IMR-90 (cell line): ENCODE data around the gene RELN. TPM values are rescaled to one million over a fixed set of nuclear protein-coding genes. Genes with fewer than 3 reads are reported as not detected.

Experiments
- ATAC-seq: fragments of 200-7000 bp; cut with Tn5 transposase; 2 replicates; pipeline ENCODE4 v1.9.1; 2020; ENCODE audit warnings: low read depth, mild to moderate bottlenecking, moderate library complexity
- BruUV-seq: library from RNA; stranded (reverse); fragments of 400-500 nt; replicated peaks from 2 replicates; lab custom pipeline; 2021; lab: Mats Ljungman, UMichigan
- CTCF ChIA-PET: fragments of 300-600 bp; formaldehyde crosslinking; extraction: SDS; loops from one replicate; lab custom pipeline; 2021; ENCODE audit warnings: antibody characterized with exemption; lab: Yijun Ruan, JAX
- POLR2A ChIA-PET: fragments of 300-600 bp; sonication (Branson Sonifier 250); formaldehyde crosslinking; loops from one replicate; lab custom pipeline; 2022; ENCODE audit warnings: antibody characterized with exemption; ENCODE audit not compliant: unreplicated experiment; lab: Charles Lee
- DNase-seq: peaks from one replicate; pipeline ENCODE4 v3.0.0; 2013
- H2AFZ ChIP-seq: replicated peaks from 2 replicates; pipeline ENCODE3; 2013; ENCODE audit warnings: low read length, mild to moderate bottlenecking; ENCODE audit not compliant: poor library complexity
- H2AK5ac ChIP-seq: 2 replicates; pipeline ENCODE4 v1.6.1; 2013; ENCODE audit warnings: low read depth, low read length, inconsistent platforms
- H2AK9ac ChIP-seq: replicated peaks from 2 replicates; pipeline ENCODE3; 2013; ENCODE audit warnings: mild to moderate bottlenecking, low read depth, low read length, moderate library complexity; ENCODE audit not compliant: poor library complexity
- H2BK120ac ChIP-seq: 2 replicates; pipeline ENCODE4 v1.6.1; 2013; ENCODE audit warnings: low read depth, low read length, inconsistent platforms
- H2BK15ac ChIP-seq: 3 replicates; pipeline ENCODE4 v1.6.1; 2013; ENCODE audit warnings: low read depth, low read length, inconsistent platforms
- H2BK20ac ChIP-seq: 2 replicates; pipeline ENCODE4 v1.6.1; 2013; ENCODE audit warnings: low read depth, mild to moderate bottlenecking, inconsistent platforms, low read length, moderate library complexity
- H2BK5ac ChIP-seq: 2 replicates; pipeline ENCODE4 v1.6.1; 2013; ENCODE audit warnings: mild to moderate bottlenecking, low read depth, low read length, inconsistent platforms; ENCODE audit not compliant: poor library complexity, severe bottlenecking
- H3K14ac ChIP-seq: replicated peaks from 2 replicates; pipeline ENCODE4 v1.6.1; 2013; ENCODE audit warnings: low read depth, low read length, inconsistent platforms
- H3K18ac ChIP-seq: 2 replicates; pipeline ENCODE4 v1.6.1; 2013; ENCODE audit warnings: low read depth, low read length, control low read depth
- H3K23ac ChIP-seq: 2 replicates; pipeline ENCODE4 v1.6.1; 2013; ENCODE audit warnings: low read depth, low read length, inconsistent platforms
- H3K27ac ChIP-seq: 2 replicates; pipeline ENCODE4 v1.5.1; 2013; ENCODE audit warnings: mild to moderate bottlenecking, control low read depth, low read length; ENCODE audit not compliant: insufficient read depth
- H3K27me3 ChIP-seq: 2 replicates; pipeline ENCODE4 v1.6.1; 2013; ENCODE audit warnings: low read length; ENCODE audit not compliant: control insufficient read depth, insufficient read depth
- H3K36me3 ChIP-seq: 2 replicates; pipeline ENCODE4 v1.6.1; 2013; ENCODE audit warnings: low read length, mixed read lengths; ENCODE audit not compliant: control insufficient read depth, insufficient read depth
- H3K4ac ChIP-seq: 2 replicates; pipeline ENCODE4 v1.6.1; 2013; ENCODE audit warnings: low read depth, low read length, inconsistent platforms
- H3K4me1 ChIP-seq: 2 replicates; pipeline ENCODE4 v1.6.1; 2013; ENCODE audit warnings: low read length, mixed read lengths; ENCODE audit not compliant: control insufficient read depth, insufficient read depth
- H3K4me2 ChIP-seq: 2 replicates; pipeline ENCODE4 v1.6.1; 2013; ENCODE audit warnings: low read depth, mild to moderate bottlenecking, control low read depth, low read length, moderate library complexity
- H3K4me3 ChIP-seq: 2 replicates; pipeline ENCODE4 v1.5.1; 2013; ENCODE audit warnings: low read depth, mild to moderate bottlenecking, control low read depth, low read length, moderate library complexity; ENCODE audit not compliant: insufficient read depth
- H3K56ac ChIP-seq: 2 replicates; pipeline ENCODE4 v1.6.1; 2013; ENCODE audit warnings: low read length, inconsistent platforms; ENCODE audit not compliant: insufficient read depth; ENCODE audit errors: extremely low read depth
- H3K79me1 ChIP-seq, 2 experiments: 2 replicates each; pipeline ENCODE4 v1.6.1; 2013; ENCODE audit warnings: low read length in 2 of 2, inconsistent platforms in 1 of 2, low read depth in 1 of 2
- H3K9ac ChIP-seq: 2 replicates; pipeline ENCODE4 v1.6.1; 2013; ENCODE audit warnings: low read depth, low read length, control low read depth
- H3K9me1 ChIP-seq: 2 replicates; pipeline ENCODE4 v1.6.1; 2013; ENCODE audit warnings: low read length, inconsistent platforms; ENCODE audit not compliant: insufficient read depth
- H3K9me3 ChIP-seq: 2 replicates; pipeline ENCODE4 v1.6.1; 2013; ENCODE audit warnings: low read length; ENCODE audit not compliant: control insufficient read depth, insufficient read depth
- H4K20me1 ChIP-seq: 2 replicates; pipeline ENCODE4 v1.6.1; 2013; ENCODE audit warnings: low read length, inconsistent platforms; ENCODE audit not compliant: insufficient read depth
- H4K5ac ChIP-seq: 2 replicates; pipeline ENCODE4 v1.6.1; 2013; ENCODE audit warnings: mild to moderate bottlenecking, low read depth, low read length, control low read depth
- H4K8ac ChIP-seq, 2 experiments: 2 replicates each; pipeline ENCODE4 v1.6.1; 2013; ENCODE audit warnings: low read depth in 2 of 2, low read length in 2 of 2, control low read depth in 1 of 2, inconsistent platforms in 1 of 2
- H4K91ac ChIP-seq: 2 replicates; pipeline ENCODE4 v1.6.1; 2013; ENCODE audit warnings: low read depth, low read length, inconsistent platforms; ENCODE audit not compliant: insufficient read depth
- CEBPB ChIP-seq: IDR thresholded peaks from 2 replicates; pipeline ENCODE4 v1.6.1; 2012; ENCODE audit warnings: low read depth, low read length, improper control_type of control experiment
- MAFK ChIP-seq: IDR thresholded peaks from 2 replicates; pipeline ENCODE4 v1.6.1; 2012; ENCODE audit warnings: low read depth, low read length, improper control_type of control experiment
- NFE2L2 ChIP-seq: fragments of 150-350 bp; IDR thresholded peaks from 2 replicates; pipeline ENCODE4 v1.6.1; 2016; ENCODE audit warnings: low read depth, mild to moderate bottlenecking, low read length
- WGBS, 2 experiments: methylation state at CpG; one replicate each; pipeline versions ENCODE4 v1.1.5 to v1.1.7; 2013; ENCODE audit warnings: missing lambda C conversion rate in 2 of 2; ENCODE audit not compliant: insufficient read length in 1 of 2; ENCODE audit errors: extremely low coverage in 2 of 2; 5-methylcytosine and 5-hydroxymethylcytosine counted together
- dilution Hi-C: fragments of 300-500 bp; cut with HindIII; formaldehyde crosslinking; loops from one replicate; pipeline ENCODE4 v1.14.3; 2018; ENCODE audit warnings: low sequenced_read_pairs; ENCODE audit not compliant: unreplicated experiment
- in situ Hi-C: fragments of 300-500 bp; cut with MboI; formaldehyde crosslinking; loops from 3 replicates; pipeline ENCODE4 v1.14.3; 2019; ENCODE audit warnings: low sequenced_read_pairs, inconsistent platforms, mixed read lengths
- intact Hi-C: fragments of 100-400 bp; cut with micrococcal nuclease; formaldehyde crosslinking; loops from 2 replicates; pipeline ENCODE4 v1.10.0; 2022
- polyA plus RNA-seq, 3 experiments: library from polyadenylated mRNA; depleted of rRNA; stranded (reverse); fragments of >200 nt; gene quantifications; 2 replicates each; pipeline ENCODE4 v1.2.3, GENCODE V29; 2012; ENCODE audit warnings: low replicate concordance in 1 of 3
- total RNA-seq: library from RNA; depleted of rRNA; stranded (reverse); fragments of >200 nt; gene quantifications from 2 replicates; pipeline ENCODE4 v1.2.3, GENCODE V29; 2012
- TF ChIP-seq, protein P1 (sequence below): conservative IDR thresholded peaks from 2 replicates; pipeline ENCODE4 v1.5.1; 2012; ENCODE audit warnings: mild to moderate bottlenecking, low read depth, low read length, improper control_type of control experiment

Gene RELN
- total and polyA plus RNA-seq, 2 of the 4 experiments (the other 2 are of a cell fraction): 14.7 to 23.7 TPM

DNA sequence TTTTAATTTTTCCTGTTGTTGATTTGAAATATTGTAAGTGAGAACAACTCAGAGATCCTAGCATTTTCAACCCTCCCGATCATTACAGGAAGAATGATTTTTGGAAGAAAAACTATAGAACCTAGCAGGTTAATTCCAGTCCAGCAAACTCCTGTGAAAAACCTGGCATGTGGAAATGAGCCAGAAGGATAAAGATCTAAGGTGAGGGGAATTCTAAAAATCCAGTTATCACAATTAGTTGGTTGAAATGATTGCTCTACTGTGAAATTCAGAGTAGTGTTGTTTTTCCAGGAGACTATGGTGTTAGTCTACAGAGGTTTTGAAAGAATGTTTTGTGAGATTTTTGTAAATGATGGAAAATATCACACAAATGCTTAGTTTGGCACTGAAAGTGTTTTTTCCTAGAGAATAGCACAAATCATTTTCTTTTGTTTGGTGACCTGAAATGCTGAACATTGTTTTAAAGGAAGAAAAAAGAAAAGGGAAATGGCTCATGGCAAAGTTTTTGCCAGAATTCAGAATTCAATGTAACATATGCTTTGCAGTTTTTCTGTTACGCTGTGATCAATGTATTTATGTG lies 391.0 kb downstream of the RELN start:
- Histone ChIP-seq H3K56ac (no peak overlapping the region), H3K14ac (no peak overlapping the region), H3K9ac (no peak overlapping the region), H4K8ac (no peak overlapping the region), H3K4me3 (no peak overlapping the region), H2AK9ac (no peak overlapping the region), H3K79me1 (no peaks in the 10 kb centered on the region), H2AFZ (no peak overlapping the region), H3K36me3 (no peaks in the 10 kb centered on the region), H3K18ac (no peak overlapping the region), H3K9me3 (no peaks in the 10 kb centered on the region), H3K27ac (no peak overlapping the region), H2BK15ac (no peak overlapping the region), H3K9me1 (no peaks in the 10 kb centered on the region), H4K20me1 (no peaks in the 10 kb centered on the region), H2BK20ac (no peak overlapping the region), H3K4me1 (peaks cover 2% of the 10 kb centered on the region; the same call in 1 of the 2 replicates), H4K5ac (no peak overlapping the region), H3K4me2 (no peak overlapping the region), H2BK120ac (no peak overlapping the region), H3K27me3 (no peaks in the 10 kb centered on the region), H3K4ac (no peak overlapping the region), H2BK5ac (no peak overlapping the region), H2AK5ac (no peak overlapping the region), H3K23ac (no peak overlapping the region), H4K91ac (no peak overlapping the region)
- no peak for ATAC-seq
- no TSS peak for BruUV-seq
- DNase-seq: no peak
- ChIA-PET POLR2A (no interaction called here), CTCF (no interaction called here)
- intact Hi-C loops (no loop called here), in situ Hi-C loops (no loop called here), dilution Hi-C loops (no loop called here)
- TF ChIP-seq NFE2L2 (no peak), CEBPB (no peak), MAFK (no peak)
- TF ChIP-seq, protein P1, sequence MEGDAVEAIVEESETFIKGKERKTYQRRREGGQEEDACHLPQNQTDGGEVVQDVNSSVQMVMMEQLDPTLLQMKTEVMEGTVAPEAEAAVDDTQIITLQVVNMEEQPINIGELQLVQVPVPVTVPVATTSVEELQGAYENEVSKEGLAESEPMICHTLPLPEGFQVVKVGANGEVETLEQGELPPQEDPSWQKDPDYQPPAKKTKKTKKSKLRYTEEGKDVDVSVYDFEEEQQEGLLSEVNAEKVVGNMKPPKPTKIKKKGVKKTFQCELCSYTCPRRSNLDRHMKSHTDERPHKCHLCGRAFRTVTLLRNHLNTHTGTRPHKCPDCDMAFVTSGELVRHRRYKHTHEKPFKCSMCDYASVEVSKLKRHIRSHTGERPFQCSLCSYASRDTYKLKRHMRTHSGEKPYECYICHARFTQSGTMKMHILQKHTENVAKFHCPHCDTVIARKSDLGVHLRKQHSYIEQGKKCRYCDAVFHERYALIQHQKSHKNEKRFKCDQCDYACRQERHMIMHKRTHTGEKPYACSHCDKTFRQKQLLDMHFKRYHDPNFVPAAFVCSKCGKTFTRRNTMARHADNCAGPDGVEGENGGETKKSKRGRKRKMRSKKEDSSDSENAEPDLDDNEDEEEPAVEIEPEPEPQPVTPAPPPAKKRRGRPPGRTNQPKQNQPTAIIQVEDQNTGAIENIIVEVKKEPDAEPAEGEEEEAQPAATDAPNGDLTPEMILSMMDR: no peak
- no CpG with 5 or more reads among the region's 2 CpGs for WGBS, 2 experiments
